Keratinocyte (primary cell): Measurements from ENCODE around the gene DIPK2A.

Source experiments
- EZH2 ChIP-seq: IDR thresholded peaks from one replicate; pipeline ENCODE4 v1.6.1; 2012; ENCODE audit warnings: inconsistent platforms, mild to moderate bottlenecking, low read length, moderate library complexity
- TF ChIP-seq, protein P1 (sequence below), 3 experiments: IDR thresholded peaks in 1 of 3; conservative IDR thresholded peaks in 1 of 3; optimal IDR thresholded peaks in 1 of 3; 2 replicates in 2 of 3; 3 replicates in 1 of 3; pipeline versions ENCODE3 to v1.5.1; 2011; ENCODE audit warnings: low read length in 3 of 3, mild to moderate bottlenecking in 3 of 3, moderate library complexity in 2 of 3, control low read depth in 1 of 3, inconsistent platforms in 1 of 3; ENCODE audit not compliant: insufficient read depth in 2 of 3; ENCODE audit errors: extremely low read depth in 1 of 3

DNA sequence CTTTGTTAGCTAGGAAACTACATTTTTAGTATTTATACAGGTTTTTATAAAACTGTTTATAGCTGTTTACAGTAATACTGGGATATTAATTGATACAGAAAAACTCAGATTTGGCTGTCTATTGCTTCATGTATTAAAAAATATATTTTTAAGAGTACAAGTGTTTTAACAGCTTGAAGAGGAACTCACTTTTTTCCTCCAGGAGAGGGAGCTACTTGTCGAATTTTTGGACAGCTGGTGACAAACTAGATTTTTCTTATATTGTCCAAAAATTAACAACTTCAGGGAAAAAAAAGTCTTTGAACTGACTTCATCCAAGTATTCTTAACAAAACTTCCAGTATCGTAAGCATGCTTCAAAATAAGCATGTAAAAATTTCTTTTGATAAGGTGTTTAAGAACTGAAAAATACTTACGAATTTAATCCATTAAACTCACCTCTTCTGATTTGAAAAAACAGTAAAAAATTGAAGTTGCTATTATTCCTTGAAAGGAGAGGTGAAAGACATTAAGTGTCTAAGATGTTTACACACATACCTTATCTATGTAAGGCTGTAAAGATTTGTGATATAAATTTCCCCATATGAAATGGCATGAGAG is 4.0 kb downstream of the DIPK2A start:
- TF ChIP-seq, protein P1, sequence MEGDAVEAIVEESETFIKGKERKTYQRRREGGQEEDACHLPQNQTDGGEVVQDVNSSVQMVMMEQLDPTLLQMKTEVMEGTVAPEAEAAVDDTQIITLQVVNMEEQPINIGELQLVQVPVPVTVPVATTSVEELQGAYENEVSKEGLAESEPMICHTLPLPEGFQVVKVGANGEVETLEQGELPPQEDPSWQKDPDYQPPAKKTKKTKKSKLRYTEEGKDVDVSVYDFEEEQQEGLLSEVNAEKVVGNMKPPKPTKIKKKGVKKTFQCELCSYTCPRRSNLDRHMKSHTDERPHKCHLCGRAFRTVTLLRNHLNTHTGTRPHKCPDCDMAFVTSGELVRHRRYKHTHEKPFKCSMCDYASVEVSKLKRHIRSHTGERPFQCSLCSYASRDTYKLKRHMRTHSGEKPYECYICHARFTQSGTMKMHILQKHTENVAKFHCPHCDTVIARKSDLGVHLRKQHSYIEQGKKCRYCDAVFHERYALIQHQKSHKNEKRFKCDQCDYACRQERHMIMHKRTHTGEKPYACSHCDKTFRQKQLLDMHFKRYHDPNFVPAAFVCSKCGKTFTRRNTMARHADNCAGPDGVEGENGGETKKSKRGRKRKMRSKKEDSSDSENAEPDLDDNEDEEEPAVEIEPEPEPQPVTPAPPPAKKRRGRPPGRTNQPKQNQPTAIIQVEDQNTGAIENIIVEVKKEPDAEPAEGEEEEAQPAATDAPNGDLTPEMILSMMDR (optimal IDR thresholded peaks at IDR 0.05 in 1 of 3, IDR thresholded peaks at IDR 0.05 in 1 of 3, conservative IDR thresholded peaks at IDR 0.05 in 1 of 3; ENCODE audit: extremely low read depth in 1 of 3, insufficient read depth in 2 of 3, low read length in 3 of 3) = peak in 2 of 3 experiments; percentile 26 to 31
- no peak for TF ChIP-seq EZH2
